IPS-20b (cell line): ENCODE data around the gene GFRA4.

Experiments used
- H3K27ac ChIP-seq: one replicate; pipeline ENCODE4 v1.5.1; 2013; ENCODE audit warnings: low read length
- H3K27me3 ChIP-seq: 2 replicates; pipeline ENCODE4 v1.6.1; 2013; ENCODE audit warnings: mild to moderate bottlenecking, low read length, inconsistent platforms; ENCODE audit not compliant: insufficient read depth
- H3K36me3 ChIP-seq: 2 replicates; pipeline ENCODE4 v1.6.1; 2013; ENCODE audit warnings: low read depth, mild to moderate bottlenecking, inconsistent platforms, low read length, moderate library complexity; ENCODE audit not compliant: insufficient read depth
- H3K4me1 ChIP-seq: 2 replicates; pipeline ENCODE4 v1.6.1; 2013; ENCODE audit warnings: mild to moderate bottlenecking, control low read depth, inconsistent platforms, low read length, moderate library complexity; ENCODE audit not compliant: insufficient read depth
- H3K4me3 ChIP-seq: 2 replicates; pipeline ENCODE4 v1.5.1; 2013; ENCODE audit warnings: mild to moderate bottlenecking, low read length, inconsistent platforms
- H3K9ac ChIP-seq: 2 replicates; pipeline ENCODE4 v1.6.1; 2013; ENCODE audit warnings: low read depth, mild to moderate bottlenecking, inconsistent platforms, low read length, moderate library complexity
- H3K9me3 ChIP-seq: 2 replicates; pipeline ENCODE4 v1.6.1; 2013; ENCODE audit warnings: mild to moderate bottlenecking, low read depth, low read length, inconsistent platforms; ENCODE audit not compliant: insufficient read depth

Gene GFRA4

DNA sequence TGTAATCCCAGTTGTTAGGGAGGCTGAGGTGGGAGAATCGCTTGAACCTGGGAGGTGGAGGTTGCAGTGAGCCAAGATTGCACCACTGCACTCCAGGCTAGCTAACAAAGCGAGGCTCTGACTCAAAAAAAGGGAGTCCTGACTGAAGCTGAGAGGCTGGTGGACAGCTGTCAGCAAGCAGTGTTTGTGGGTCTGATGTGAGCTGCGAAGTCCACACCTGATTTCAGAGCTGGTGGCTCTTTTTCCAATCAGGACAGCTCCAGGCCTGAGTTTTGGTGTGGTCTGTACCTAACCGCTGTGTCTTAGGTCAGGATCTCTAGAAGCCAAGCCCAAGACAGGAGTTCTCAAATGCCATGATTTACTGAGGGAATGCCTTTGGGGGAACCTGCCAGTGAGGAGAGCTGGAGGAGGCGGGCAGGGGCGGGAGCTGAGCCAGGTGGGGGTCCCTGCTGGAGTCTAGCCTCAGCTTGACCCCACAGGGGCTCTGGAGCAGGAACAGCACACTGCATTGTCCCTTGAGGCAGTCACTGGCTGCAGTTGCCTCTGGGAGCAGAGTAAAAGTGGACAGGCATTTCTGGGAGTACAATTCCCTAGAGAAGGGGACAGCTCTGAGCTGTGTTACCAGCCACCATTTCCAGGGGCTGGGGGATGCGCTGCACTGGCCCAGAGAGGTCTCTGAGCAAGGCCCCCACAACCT lies 5.0 kb downstream of the GFRA4 start:
- Histone ChIP-seq H3K4me3 (no peak overlapping the region), H3K27me3 (peaks cover 53% of the 10 kb centered on the region), H3K27ac (no peak overlapping the region), H3K4me1 (no peaks in the 10 kb centered on the region), H3K9ac (no peak overlapping the region), H3K9me3 (no peaks in the 10 kb centered on the region), H3K36me3 (no peaks in the 10 kb centered on the region)

DNA sequence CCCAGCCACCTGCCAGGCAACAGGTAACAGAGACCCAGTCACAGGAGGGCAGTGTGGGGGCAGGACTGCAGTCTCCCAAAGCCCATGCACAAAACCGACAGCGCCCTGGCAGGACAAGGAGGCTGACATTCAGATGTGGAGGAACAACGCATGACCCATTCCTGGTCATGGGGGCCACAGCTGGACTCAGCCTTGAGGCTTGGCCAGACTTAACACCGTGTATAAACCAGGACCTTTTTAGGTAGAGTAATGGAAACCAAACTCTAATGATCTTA lies 8.1 kb downstream of the GFRA4 start:
- Histone ChIP-seq H3K4me1 (no peaks in the 10 kb centered on the region), H3K36me3 (no peaks in the 10 kb centered on the region), H3K27ac (no peak overlapping the region)

DNA sequence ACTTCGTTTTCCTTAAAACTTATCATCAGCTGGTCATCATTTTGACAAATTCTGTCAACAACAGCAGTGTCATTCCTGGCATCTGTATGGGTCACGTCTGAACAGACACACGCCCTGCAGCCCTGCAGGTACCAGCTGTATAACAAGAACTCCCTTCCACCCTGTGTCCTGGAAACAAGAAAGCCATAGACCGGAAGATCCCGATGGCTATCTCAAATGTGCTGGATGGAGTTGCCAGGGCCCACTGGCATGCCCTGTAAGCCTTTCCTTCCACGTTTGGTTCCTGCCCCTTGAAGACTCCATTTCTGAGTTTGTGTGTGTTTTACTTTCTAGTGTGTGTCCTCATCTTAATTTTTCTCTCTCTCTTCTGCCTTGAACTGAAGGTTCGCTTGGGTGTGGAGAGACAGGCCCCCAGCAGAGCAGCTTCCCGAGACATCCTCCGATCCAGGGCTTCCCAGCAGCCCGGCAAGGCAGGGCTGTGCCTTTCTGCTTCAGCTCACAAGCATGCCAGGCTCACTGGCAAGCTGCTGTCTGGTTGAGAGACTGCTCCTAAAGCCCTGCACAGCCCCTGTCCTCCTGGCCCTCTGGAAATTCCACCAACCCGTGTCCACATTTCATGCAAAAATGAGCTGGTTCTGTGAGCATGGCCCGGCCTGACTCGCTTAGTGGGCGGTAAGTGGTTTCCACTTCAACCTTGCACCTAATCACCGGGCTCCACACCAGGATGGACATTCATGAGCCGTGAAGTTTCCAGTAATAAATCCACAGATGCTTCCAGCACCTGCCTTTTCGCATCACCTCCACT lies 8.7 kb downstream of the GFRA4 start:
- H3K27ac ChIP-seq: no peak overlapping the region
- H3K36me3 ChIP-seq: no peaks in the 10 kb centered on the region
- H3K9ac ChIP-seq: no peak overlapping the region
- H3K4me1 ChIP-seq: no peaks in the 10 kb centered on the region
- H3K27me3 ChIP-seq: peaks cover 16% of the 10 kb centered on the region
- H3K4me3 ChIP-seq: no peak overlapping the region
- no peaks in the 10 kb centered on the region for H3K9me3 ChIP-seq

More for the DNA sequence above, 8.1 kb downstream of the GFRA4 start:
- H3K9me3 ChIP-seq: no peaks in the 10 kb centered on the region
- H3K27me3 ChIP-seq: peaks cover 22% of the 10 kb centered on the region
- H3K4me3 ChIP-seq: no peak overlapping the region
- no peak overlapping the region for H3K9ac ChIP-seq

DNA sequence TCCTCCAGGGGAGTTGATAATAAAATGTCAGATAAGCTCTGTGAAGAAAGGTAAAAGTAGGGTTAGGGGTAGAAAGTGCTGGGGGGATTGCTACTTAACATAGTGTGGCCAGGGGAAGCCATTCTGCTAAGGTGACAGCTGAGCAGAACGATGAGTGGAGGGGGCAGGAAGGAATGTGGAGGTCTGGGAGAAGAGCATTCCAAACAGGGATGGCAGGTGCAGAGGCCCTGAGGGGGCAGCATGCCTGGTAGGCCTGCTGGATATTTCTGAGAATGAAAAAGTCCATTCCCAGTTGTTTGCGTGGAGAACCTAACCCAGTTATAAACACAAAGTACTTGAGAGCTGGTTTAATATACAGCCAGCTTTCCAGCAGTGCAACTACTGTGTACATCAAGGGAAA lies 9.3 kb downstream of the GFRA4 start:
- no peak overlapping the region for H3K27ac ChIP-seq
- H3K9me3 ChIP-seq: no peaks in the 10 kb centered on the region
- H3K36me3 ChIP-seq: no peaks in the 10 kb centered on the region
- no peak overlapping the region for H3K9ac ChIP-seq
- peaks cover 10% of the 10 kb centered on the region; the same call in 1 of the 2 replicates for H3K27me3 ChIP-seq
- no peaks in the 10 kb centered on the region for H3K4me1 ChIP-seq
- no peak overlapping the region for H3K4me3 ChIP-seq

DNA sequence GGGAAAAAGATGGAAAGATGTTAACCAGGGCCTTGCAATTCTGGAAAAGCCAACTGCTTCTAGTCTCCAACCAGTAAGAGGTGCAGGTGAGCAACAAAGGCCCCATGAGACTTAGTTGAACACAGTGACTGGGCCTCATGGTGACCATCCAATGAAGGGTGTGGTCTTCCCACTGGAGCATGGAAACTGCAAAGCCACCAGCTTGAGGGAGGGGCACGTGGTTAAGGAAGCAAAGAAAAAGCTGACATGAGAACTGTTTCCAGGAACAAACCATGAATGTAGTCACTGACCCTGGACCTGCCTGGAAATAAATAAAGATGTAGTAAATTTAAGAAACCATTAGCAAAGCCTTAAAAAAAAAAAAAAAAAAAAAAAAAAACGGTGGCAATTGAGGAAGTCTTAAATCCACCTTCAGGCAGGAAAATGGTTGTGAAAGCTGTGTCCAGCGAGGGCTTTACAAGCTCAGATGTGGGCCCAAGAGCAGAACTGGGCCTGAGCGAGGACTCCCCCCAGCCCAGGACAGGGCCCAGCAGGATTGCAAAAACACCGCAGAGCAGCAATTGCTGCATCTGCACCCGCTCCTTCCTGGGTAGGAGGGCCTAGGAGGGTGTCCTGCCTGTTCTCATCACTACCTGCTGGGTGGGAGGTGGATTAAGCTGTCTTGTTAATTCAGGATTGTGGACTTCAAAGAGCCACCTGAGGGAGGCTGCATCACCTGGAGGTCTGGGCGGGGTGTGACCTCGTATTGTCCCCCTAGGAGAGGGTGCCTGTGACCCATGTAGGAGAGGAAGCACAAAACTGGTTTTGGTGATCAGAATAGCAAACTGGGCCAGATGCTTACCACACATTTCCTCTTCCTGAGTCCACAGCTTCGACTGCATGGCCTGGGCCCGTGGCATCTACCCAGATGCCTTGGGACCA lies 10.3 kb downstream of the GFRA4 start:
- Histone ChIP-seq H3K27me3 (0 out of 2 replicates have a peak, but pooled peaks cover under 1% of the 10 kb centered on the region), H3K4me3 (no peak overlapping the region), H3K36me3 (no peaks in the 10 kb centered on the region), H3K9me3 (no peaks in the 10 kb centered on the region), H3K27ac (no peak overlapping the region), H3K4me1 (no peaks in the 10 kb centered on the region), H3K9ac (no peak overlapping the region)

DNA sequence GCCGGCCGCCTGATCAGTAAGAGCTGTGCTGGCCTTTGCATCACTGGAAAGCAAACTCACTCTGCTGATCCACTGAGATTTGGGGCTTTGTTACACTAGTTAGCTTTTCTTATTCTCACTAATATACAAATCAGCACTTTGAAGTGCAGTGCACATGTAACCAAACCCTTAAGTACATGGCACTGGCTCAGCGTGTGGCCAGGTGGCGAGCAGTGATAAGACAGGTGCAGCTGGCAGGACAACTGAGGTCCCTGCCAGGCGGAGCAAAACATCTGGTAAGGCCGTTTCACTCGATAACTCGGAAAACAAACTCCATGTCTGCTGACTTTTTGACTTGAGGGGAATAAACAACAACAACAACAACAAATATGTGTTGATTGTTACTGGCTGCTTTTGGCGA lies 11.0 kb downstream of the GFRA4 start:
- Histone ChIP-seq H3K36me3 (no peaks in the 10 kb centered on the region), H3K9me3 (no peaks in the 10 kb centered on the region), H3K9ac (no peak overlapping the region), H3K27ac (no peak overlapping the region), H3K4me3 (no peak overlapping the region), H3K27me3 (no peaks in the 10 kb centered on the region), H3K4me1 (no peaks in the 10 kb centered on the region)

DNA sequence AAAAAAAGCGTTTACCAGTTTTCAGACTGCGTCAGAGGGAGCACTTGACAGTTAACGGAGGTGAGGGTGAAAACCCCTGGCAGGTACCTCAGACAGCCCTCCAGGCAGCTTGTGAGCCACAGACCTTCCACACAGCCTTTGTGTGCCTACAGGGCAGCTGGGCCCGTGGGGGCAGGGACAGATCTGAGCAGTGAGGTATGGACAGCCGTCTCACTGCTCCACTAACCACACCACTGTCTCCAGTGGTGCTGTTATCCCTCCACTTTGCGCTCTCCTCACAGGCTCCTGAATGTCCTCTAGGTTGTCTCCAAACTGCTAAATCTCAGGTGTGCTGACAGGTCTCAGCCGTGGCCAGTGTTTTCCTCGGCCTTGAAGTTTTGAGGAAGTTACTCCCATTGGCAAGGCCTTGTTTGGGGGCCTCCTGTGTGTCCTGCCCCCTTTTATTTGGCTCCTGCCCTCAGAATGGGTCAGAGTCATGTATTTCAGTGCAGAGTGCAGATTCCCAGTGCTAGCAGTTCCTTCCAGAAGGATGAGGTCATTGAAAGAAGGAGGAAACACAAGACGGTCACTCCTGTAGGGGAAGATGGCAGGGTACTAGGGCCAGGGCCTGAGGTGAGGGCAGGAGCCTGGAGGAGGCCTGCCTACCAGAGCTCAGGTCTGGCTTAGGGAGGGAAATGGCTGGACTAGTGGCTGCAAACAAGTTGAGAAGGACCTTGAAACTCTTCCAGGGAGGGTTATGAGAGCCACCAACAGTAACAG lies 11.8 kb downstream of the GFRA4 start:
- Histone ChIP-seq H3K27me3 (no peaks in the 10 kb centered on the region), H3K4me3 (no peak overlapping the region), H3K36me3 (no peaks in the 10 kb centered on the region), H3K9ac (no peak overlapping the region), H3K9me3 (no peaks in the 10 kb centered on the region), H3K4me1 (no peaks in the 10 kb centered on the region), H3K27ac (no peak overlapping the region)

DNA sequence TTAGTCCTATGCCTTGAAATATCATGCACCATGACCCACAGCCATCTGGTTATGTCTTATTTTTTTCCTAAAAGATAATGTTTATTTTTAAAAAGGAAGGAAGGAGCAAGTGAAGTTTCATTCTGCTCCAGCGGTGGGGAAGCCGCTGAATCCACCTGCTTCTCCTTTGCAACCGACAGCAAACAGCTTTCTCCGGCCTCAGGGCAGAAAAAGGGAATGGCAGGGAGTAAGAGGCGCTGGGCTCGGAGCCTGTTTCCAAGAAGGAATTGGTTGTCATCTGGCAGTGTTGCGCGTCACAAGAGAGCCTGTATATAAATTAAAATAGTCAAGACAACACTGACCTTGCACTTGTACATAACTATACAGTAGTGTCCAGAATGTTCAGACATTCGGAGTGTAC lies 14.2 kb downstream of the GFRA4 start:
- no peaks in the 10 kb centered on the region for H3K36me3 ChIP-seq

DNA sequence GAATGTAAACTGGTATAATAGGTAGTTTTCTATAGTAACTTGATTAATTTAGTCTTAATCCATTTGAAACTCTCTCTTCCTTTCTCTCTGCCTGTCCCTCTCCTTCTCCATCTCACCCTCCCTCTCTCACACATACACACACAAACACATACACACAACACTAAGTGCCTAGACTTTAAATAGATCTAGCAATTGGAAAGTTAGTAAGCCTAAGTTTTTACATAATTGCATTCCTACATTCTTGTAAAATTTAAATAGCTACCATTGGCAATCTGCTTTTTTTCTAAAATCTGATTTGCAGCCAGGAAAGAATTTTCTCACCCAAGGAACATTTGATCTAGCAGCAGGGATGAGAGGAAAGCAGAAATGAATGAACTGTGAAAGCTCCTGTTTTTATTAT lies 15.7 kb downstream of the GFRA4 start:
- H3K36me3 ChIP-seq: no peaks in the 10 kb centered on the region
- no peaks in the 10 kb centered on the region for H3K9me3 ChIP-seq
- H3K27ac ChIP-seq: no peak overlapping the region
- H3K4me3 ChIP-seq: no peak overlapping the region
- no peaks in the 10 kb centered on the region for H3K27me3 ChIP-seq
- no peak overlapping the region for H3K9ac ChIP-seq
- H3K4me1 ChIP-seq: no peaks in the 10 kb centered on the region

More for the DNA sequence above, 14.2 kb downstream of the GFRA4 start:
- H3K27ac ChIP-seq: no peak overlapping the region
- H3K9ac ChIP-seq: no peak overlapping the region
- H3K27me3 ChIP-seq: no peaks in the 10 kb centered on the region
- H3K4me1 ChIP-seq: no peaks in the 10 kb centered on the region
- no peaks in the 10 kb centered on the region for H3K9me3 ChIP-seq
- no peak overlapping the region for H3K4me3 ChIP-seq

DNA sequence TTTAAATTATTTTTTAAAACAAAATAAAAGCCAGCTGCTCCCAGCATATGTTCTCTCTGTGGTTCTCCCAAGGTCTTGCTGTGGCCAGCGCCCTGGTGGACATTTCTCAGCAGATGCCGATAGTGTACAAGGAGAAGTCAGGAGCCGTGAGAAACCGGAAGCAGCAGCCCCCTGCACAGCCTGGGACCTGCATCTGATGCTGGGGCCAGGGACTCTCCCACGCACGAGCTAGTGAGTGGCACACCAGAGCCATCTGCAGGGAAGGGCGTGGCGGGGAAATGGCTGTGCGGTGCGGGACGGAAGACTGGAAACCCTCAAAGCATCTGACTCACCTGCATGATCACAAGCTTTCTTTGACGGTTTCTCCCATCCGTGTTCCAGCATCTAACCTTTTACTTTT lies 16.5 kb downstream of the GFRA4 start:
- Histone ChIP-seq H3K27me3 (no peaks in the 10 kb centered on the region), H3K4me1 (no peaks in the 10 kb centered on the region), H3K36me3 (no peaks in the 10 kb centered on the region), H3K9ac (no peak overlapping the region), H3K9me3 (no peaks in the 10 kb centered on the region), H3K4me3 (no peak overlapping the region), H3K27ac (no peak overlapping the region)

DNA sequence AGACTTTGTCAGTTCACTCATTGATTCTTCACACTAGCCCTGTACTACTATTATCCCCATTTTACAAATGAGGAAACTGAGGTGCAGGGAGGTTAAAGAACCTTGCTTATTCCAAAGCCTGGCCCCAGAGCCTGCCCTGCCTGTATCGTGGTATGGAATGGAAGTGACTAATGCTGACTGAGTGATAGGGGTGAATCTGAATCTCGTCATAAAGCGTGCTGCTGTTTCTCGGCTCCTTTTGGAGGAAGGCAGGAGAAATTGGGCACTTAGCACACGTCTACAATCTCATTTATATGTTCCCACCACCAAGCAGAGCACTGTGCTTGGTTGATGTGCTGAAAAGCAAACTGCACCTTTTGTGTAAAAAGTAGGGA lies 17.1 kb downstream of the GFRA4 start:
- no peak overlapping the region for H3K4me3 ChIP-seq
- H3K4me1 ChIP-seq: no peaks in the 10 kb centered on the region
- H3K36me3 ChIP-seq: no peaks in the 10 kb centered on the region
- no peak overlapping the region for H3K27ac ChIP-seq
- H3K9ac ChIP-seq: no peak overlapping the region
- no peaks in the 10 kb centered on the region for H3K27me3 ChIP-seq
- H3K9me3 ChIP-seq: no peaks in the 10 kb centered on the region
